Skeletal muscle satellite cell (primary cell): ENCODE measurements around the gene ITGB4.
"Not testable (repeated sequence)": the region's sequence is repeated elsewhere in the genome, so short reads cannot be mapped to it uniquely, and the experiment has no call there.

Experiments used
- H3K27me3 ChIP-seq: 2 replicates; pipeline ENCODE4 v1.7.0; 2013; ENCODE audit warnings: low read length; ENCODE audit not compliant: control insufficient read depth, insufficient read depth
- H3K36me3 ChIP-seq: 2 replicates; pipeline ENCODE4 v1.7.0; 2013; ENCODE audit warnings: mild to moderate bottlenecking, control low read depth, low read length; ENCODE audit not compliant: insufficient read depth
- H3K4me1 ChIP-seq: 2 replicates; pipeline ENCODE4 v1.7.0; 2013; ENCODE audit warnings: low read length; ENCODE audit not compliant: control insufficient read depth, insufficient read depth
- H3K4me2 ChIP-seq: 2 replicates; pipeline ENCODE4 v1.7.0; 2013; ENCODE audit warnings: mild to moderate bottlenecking, low read length
- H3K4me3 ChIP-seq: 2 replicates; pipeline ENCODE4 v1.7.0; 2013; ENCODE audit warnings: low read length
- H3K9ac ChIP-seq: 2 replicates; pipeline ENCODE4 v1.7.0; 2013; ENCODE audit warnings: mild to moderate bottlenecking, low read depth, low read length, moderate library complexity
- H3K9me3 ChIP-seq: replicated peaks from 2 replicates; pipeline ENCODE4 v1.7.0; 2013; ENCODE audit warnings: mild to moderate bottlenecking, control low read depth, low read length

ITGB4 gene

DNA sequence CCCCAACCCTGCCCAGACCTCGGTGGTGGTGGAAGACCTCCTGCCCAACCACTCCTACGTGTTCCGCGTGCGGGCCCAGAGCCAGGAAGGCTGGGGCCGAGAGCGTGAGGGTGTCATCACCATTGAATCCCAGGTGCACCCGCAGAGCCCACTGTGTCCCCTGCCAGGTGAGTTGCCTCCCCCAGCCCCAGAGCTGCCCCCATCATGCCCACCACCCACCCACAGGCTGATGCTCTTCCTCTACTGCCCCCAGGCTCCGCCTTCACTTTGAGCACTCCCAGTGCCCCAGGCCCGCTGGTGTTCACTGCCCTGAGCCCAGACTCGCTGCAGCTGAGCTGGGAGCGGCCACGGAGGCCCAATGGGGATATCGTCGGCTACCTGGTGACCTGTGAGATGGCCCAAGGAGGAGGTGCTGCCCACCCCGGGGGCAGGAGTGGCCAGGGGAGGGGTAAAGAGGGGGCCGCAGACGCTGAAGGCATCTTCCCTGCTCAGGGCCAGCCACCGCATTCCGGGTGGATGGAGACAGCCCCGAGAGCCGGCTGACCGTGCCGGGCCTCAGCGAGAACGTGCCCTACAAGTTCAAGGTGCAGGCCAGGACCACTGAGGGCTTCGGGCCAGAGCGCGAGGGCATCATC, 35.3 kb downstream of the ITGB4 start:
- no peak overlapping the region for H3K4me3 ChIP-seq
- H3K4me2 ChIP-seq, result no peak overlapping the region
- H3K9ac ChIP-seq, result no peak overlapping the region
- H3K9me3 ChIP-seq, result no peaks in the 10 kb centered on the region
- H3K27me3 ChIP-seq, result peaks cover 6% of the 10 kb centered on the region
- peaks cover 28% of the 10 kb centered on the region for H3K4me1 ChIP-seq
- no peaks in the 10 kb centered on the region for H3K36me3 ChIP-seq

DNA sequence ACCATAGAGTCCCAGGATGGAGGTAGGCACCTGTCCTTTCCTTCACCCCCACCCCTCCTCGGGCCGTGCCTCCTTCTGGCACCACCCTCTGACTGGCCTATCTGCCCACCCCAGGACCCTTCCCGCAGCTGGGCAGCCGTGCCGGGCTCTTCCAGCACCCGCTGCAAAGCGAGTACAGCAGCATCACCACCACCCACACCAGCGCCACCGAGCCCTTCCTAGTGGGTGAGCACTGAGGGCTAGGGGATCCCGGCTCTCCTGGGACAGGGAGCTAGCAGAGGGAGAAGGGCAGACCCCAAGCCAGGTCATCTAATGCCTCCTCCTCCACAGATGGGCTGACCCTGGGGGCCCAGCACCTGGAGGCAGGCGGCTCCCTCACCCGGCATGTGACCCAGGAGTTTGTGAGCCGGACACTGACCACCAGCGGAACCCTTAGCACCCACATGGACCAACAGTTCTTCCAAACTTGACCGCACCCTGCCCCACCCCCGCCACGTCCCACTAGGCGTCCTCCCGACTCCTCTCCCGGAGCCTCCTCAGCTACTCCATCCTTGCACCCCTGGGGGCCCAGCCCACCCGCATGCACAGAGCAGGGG, 35.9 kb downstream of the ITGB4 start:
- Histone ChIP-seq H3K9ac (no peak overlapping the region), H3K36me3 (no peaks in the 10 kb centered on the region), H3K4me1 (peaks cover 28% of the 10 kb centered on the region)

DNA sequence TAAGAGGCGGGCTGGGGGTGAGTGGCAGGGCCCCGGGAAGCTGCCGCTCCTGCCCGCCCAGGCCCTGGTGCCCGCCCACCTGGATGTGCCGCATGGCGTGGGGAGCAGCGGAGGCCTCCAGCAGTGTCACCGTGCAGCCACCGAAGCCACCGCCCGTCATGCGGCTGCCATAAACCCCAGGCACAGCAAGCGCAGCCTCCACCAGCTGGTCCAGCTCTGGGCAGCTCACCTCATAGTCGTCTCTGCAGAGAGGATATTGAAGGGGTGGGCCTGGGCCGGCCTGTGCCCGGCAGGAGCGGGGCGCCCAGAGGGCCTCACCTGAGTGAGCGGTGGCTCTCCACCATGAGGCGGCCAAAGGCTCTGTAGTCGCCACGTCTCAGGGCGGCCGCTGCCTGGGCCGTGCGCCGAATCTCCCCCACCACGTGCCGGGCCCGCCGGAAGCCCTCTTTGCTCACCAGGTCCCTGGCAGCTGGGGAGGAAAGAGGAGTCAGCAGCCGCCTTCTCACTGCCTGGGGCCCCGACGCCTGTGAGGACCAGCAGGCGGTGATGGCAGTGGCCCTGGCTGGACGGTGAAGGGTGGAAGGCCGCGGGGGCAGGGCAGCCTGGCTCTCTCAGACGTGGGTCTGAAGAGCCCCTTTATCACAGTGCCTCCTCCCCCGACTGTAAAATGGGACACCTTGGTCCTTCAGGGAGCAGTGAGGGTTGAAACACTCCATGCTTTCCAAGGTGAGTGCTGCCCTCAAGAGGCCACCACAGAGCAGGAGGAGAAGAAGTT, 37.1 kb downstream of the ITGB4 start:
- Histone ChIP-seq H3K4me3 (no peak overlapping the region), H3K27me3 (no peaks in the 10 kb centered on the region), H3K9me3 (no peaks in the 10 kb centered on the region), H3K4me1 (peaks cover 26% of the 10 kb centered on the region), H3K36me3 (no peaks in the 10 kb centered on the region), H3K9ac (no peak overlapping the region), H3K4me2 (no peak overlapping the region)

More for the DNA sequence above, 35.9 kb downstream of the ITGB4 start:
- Histone ChIP-seq H3K4me2 (no peak overlapping the region), H3K4me3 (no peak overlapping the region), H3K27me3 (peaks cover 6% of the 10 kb centered on the region), H3K9me3 (no peaks in the 10 kb centered on the region)

DNA sequence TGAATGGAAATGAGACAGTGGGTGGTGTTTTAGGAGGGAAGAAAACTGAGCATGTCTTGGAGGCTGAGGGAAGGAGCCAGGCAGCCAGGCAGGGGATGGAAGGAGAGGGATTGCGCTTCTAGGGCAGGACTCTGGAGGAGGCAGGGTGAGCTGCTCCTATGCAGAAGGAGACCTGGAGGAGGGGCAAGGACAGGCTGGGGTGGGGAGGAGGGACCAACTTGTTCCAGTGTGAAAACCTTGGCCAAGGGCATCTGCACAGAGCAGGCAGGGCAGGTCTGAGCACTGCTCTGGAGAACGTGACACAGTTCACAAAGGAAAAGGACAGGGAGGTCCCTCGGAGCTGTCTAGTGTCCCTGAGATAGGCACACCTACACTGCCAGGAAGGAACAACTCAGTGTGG, 38.2 kb downstream of the ITGB4 start:
- no peak overlapping the region for H3K4me3 ChIP-seq
- H3K9ac ChIP-seq, result no peak overlapping the region
- peaks cover 27% of the 10 kb centered on the region for H3K4me1 ChIP-seq
- H3K9me3 ChIP-seq, result no peaks in the 10 kb centered on the region
- H3K4me2 ChIP-seq, result no peak overlapping the region
- H3K36me3 ChIP-seq, result no peaks in the 10 kb centered on the region
- no peaks in the 10 kb centered on the region for H3K27me3 ChIP-seq

DNA sequence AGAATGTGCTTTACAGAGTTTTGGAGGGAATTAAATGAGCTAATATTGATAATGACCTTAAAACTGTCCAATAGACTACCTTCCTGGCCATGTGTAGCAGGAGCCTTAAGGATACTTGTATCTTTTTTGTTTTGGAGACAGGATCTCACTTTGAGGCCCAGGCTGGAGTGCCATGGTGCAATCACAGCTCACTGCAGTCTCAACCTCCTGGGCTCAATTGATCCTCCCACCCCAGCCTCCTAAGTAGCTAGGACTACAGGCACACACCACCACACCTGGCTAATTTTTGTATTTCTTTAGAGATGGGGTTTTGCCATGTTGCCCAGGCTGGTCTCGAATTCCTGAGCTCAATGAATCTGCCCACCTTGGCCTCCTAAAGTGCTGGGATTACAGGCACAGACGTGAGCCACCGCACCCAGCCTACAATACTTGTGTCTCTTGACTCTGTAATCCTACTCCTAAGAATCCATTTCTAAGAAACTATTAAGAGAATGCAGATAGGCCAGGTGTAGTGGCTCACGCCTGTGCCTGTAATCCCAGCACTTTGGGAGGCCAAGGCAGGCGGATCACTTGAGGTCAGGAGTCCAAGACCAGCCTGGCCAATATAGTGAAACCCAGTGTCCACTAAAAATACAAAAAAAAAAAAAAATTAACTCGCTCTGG, 38.9 kb downstream of the ITGB4 start:
- not testable (repeated sequence) for H3K4me2 ChIP-seq, H3K27me3 ChIP-seq, H3K9me3 ChIP-seq, H3K4me3 ChIP-seq, H3K36me3 ChIP-seq, H3K9ac ChIP-seq
- peaks cover 25% of the 10 kb centered on the region for H3K4me1 ChIP-seq

DNA sequence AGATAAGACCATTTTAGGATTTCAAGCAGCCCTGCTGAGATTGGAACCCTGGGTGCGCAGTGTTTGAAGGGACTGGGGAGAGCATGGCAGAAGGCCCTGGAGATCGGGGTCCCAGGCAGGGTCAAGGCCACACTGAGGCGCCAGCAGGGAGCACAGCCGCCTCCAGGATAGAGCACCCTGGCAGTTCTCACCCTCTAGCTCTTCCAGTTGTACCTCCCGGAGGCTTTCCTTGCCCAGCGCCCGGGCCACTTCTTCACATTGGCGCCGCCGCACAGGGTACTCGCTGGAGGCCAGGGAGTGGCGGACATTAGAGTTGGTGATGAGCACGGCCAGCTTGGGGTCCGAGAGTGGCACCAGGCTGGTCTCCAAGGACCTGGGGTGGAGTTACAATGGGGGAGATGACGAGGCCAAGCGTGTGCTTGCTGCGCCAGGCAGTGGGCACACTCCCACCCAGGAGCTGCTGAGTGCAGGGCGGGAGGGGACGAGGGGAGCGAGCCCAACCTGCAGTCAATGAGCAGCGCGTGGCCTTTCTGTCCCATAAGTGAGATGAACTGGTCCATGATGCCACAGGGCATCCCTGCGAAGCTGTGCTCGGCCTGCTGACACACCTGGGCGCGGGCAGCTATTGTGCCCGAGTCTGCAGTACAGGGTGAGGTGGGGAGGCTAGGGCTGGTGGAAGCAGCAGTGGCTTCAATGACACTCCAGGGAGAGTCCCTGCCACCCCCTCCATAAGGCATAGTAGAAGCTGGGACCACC, 41.4 kb downstream of the ITGB4 start:
- Histone ChIP-seq H3K4me1 (peaks cover 15% of the 10 kb centered on the region), H3K9me3 (no peaks in the 10 kb centered on the region), H3K36me3 (no peaks in the 10 kb centered on the region), H3K27me3 (no peaks in the 10 kb centered on the region), H3K4me2 (no peak overlapping the region), H3K4me3 (no peak overlapping the region), H3K9ac (no peak overlapping the region)

DNA sequence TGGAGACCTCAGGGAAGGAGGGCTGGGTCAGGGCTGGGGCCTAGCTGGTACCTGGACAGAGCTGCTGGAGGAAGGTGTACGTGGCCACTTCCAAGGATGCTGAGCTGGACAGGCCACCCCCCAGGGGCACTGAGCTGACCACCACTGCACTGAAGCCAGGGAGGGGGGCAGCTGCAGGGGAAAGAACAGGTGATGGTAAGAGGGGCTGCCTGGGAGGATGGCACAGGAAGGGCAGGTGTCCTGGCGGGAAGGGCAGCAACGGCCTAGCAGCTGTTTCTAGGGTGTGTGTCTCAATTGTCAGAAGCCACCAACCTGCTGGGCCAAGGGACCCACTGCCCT, 42.0 kb downstream of the ITGB4 start:
- Histone ChIP-seq H3K27me3 (no peaks in the 10 kb centered on the region), H3K9me3 (no peaks in the 10 kb centered on the region), H3K4me2 (peak overlapping the region; percentile 92), H3K4me3 (no peak overlapping the region), H3K9ac (no peak overlapping the region), H3K36me3 (no peaks in the 10 kb centered on the region), H3K4me1 (peaks cover 15% of the 10 kb centered on the region)

DNA sequence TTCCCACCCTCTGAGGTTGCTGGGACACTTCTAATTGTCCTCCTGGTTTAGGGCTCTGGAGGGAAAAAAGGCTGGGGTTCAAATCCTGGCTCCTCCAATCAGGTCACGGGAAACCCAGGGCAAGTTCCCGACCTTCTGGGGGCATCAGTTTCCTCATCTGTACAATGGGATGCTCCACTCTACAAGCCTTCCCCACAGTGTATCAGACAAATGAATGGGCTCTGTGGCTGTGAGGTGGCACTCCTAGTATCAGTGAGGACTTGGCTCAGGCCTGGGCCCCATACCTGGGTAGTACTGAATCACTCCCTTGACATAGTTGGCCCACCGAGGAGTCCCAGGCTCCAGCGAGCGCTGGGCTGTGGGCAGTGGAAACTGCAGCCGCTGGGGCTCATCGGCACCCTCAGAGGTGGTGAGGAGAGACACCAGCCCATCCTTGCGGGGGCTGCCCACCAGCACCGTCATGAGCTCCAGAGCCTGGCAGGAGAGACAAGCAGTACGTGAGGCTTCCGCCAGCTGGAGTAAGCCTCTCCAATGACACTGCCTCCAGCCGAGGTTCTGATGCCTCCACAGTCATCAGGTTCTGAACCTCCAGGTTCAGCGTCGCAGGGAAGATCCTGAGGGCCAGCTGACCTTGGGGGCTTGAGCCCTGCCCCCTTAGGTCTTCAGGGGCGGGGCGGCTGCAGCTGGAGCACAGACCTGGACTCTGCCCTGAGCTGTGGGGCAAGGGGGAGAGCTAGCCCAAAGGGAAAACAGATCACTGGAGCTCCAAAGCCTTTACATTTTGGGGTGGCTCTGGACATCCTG, 42.6 kb downstream of the ITGB4 start:
- H3K36me3 ChIP-seq, result no peaks in the 10 kb centered on the region
- H3K4me1 ChIP-seq, result peaks cover 15% of the 10 kb centered on the region
- peak overlapping the region; percentile 92 for H3K4me2 ChIP-seq
- peak overlapping the region; percentile 80 for H3K9ac ChIP-seq
- peak overlapping the region; percentile 80 for H3K4me3 ChIP-seq
- no peaks in the 10 kb centered on the region for H3K27me3 ChIP-seq
- no peaks in the 10 kb centered on the region for H3K9me3 ChIP-seq

DNA sequence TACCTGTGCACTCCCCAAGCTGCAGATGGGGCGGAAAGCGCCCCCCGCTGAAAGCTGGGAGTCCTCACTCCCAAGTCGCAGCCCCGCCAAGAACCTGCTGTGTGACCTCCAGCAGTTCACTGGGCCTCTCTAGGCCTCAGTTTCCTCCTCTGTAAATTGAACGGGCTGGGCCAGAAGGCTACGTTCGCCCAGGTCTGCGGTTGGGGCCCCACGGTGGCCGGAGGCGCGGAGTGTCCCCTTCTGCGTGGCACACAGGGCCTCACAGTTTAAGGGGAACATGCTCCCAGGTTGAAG, 43.1 kb downstream of the ITGB4 start:
- Histone ChIP-seq H3K4me3 (peak overlapping the region; percentile 80), H3K9ac (peak overlapping the region; percentile 80), H3K4me2 (peak overlapping the region; percentile 92), H3K4me1 (peaks cover 15% of the 10 kb centered on the region), H3K36me3 (no peaks in the 10 kb centered on the region), H3K9me3 (no peaks in the 10 kb centered on the region), H3K27me3 (no peaks in the 10 kb centered on the region)

DNA sequence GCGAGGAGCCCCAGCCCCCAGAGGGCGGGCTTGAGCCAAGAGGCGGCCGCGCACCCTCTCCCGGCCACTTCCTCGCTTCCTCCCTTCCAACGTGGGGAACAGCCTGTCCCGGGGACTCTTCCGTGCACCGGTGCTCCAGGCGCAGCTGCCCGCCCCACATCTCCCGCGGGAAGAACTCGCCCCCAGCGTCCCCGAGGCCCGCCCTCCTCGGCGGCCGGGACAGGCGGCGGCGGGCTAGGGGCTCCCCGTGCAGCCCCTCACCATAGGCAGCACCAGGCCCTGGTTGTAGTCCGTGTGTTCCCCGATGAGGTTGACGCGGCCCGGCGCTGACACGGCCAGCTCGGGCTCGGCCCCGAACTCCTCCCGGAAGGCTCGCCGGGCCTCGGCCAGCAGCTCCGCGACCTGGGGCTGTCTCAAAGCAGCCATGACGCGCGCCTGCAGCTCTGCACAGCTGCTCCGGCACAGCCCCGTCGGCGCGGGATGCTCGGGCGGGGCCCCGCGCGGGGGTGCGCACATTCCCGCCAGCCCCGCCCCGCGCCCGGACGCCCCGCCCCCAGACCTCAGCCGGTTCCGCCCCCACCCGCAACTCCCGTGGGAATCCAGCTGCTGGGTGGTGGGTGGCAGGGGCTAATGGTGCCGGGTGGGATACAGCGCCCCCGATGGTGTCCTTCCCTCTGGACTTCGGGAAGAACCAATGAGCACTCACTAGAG, 43.6 kb downstream of the ITGB4 start, which contains the start of gene GALK1:
TSS of gene GALK1 (minus strand) at position 482 of the 711 bp plus-strand sequence. CDS start at position 426, 56 bp downstream.
- Histone ChIP-seq H3K27me3 (no peaks in the 10 kb centered on the region), H3K9me3 (no peaks in the 10 kb centered on the region), H3K4me2 (peak within 1 kb of the TSS; percentile 92), H3K4me1 (peaks cover 15% of the 10 kb centered on the region), H3K36me3 (no peaks in the 10 kb centered on the region), H3K4me3 (peak within 1 kb of the TSS; percentile 80), H3K9ac (peak within 1 kb of the TSS; percentile 80)
